Stimulated activated naive CD8-positive, alpha-beta T cell treated with anti-CD3 and anti-CD28 coated beads, Interleukin-15, Interleukin-2, amounts not matched to agents 100 ng/mL and 50 ng/mL, for 24 hours (primary cell): ENCODE results near the gene ITLN2.
"Not testable (repeated sequence)": the region's sequence is repeated elsewhere in the genome, so short reads cannot be mapped to it uniquely, and the experiment has no call there.

Source experiments
- H3K27ac Mint-ChIP-seq: one replicate; pipeline ENCODE4 v1.8.0; 2021; ENCODE audit warnings: mild to moderate bottlenecking, mixed read lengths
- H3K27me3 Mint-ChIP-seq: one replicate; pipeline ENCODE4 v1.8.0; 2021; ENCODE audit warnings: mixed read lengths
- H3K36me3 Mint-ChIP-seq: one replicate; pipeline ENCODE4 v1.8.0; 2021; ENCODE audit warnings: low read depth, mixed read lengths
- H3K4me1 Mint-ChIP-seq: one replicate; pipeline ENCODE4 v1.8.0; 2021; ENCODE audit warnings: low read depth, mixed read lengths
- H3K4me3 Mint-ChIP-seq: one replicate; pipeline ENCODE4 v1.8.0; 2021; ENCODE audit warnings: mild to moderate bottlenecking, mixed read lengths
- H3K9me3 Mint-ChIP-seq: one replicate; pipeline ENCODE4 v1.8.0; 2021; ENCODE audit warnings: mixed read lengths

Gene ITLN2

GRCh38 chr1:160901768-160902167, 52.8 kb downstream of the ITLN2 start:
- Mint-ChIP-seq H3K4me3 (no peak overlapping the region), H3K4me1 (no peaks in the 10 kb centered on the region), H3K27ac (no peak overlapping the region), H3K9me3 (no peaks in the 10 kb centered on the region), H3K36me3 (no peaks in the 10 kb centered on the region), H3K27me3 (no peaks in the 10 kb centered on the region)

- H3K36me3 Mint-ChIP-seq, H3K27me3 Mint-ChIP-seq, H3K9me3 Mint-ChIP-seq, H3K27ac Mint-ChIP-seq, H3K4me1 Mint-ChIP-seq, H3K4me3 Mint-ChIP-seq: not testable (repeated sequence)
Measured at GRCh38 chr1:160900683-160901082, 53.9 kb downstream of the ITLN2 start.
